HG03342 (cell line): Measurements from ENCODE around the gene THADA.

Experiments used
- ATAC-seq: cut with Tn5 transposase; IDR thresholded peaks from one replicate; pipeline ENCODE4 v1.9.1; 2021; ENCODE audit warnings: mild to moderate bottlenecking, moderate library complexity; ENCODE audit not compliant: unreplicated experiment

THADA gene

DNA sequence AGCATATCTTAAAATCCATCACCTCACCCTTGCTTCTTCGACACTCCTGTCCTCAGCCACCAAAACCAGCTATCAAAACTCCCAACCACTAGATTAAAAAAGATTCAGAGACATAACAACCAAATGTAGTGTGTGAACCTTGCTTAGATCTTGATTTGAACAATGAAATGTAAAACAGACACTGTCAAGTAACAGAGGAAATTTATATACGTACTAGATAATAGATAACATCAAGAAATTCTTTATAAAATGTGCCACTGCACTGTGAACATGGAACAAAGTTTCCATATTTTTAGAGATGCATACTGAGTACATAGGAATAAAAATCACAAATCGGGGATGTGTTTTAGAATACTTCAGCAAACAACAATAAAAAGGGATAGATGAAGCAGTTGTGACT is 86.0 kb downstream of the THADA start:
- ATAC-seq, result no peak

DNA sequence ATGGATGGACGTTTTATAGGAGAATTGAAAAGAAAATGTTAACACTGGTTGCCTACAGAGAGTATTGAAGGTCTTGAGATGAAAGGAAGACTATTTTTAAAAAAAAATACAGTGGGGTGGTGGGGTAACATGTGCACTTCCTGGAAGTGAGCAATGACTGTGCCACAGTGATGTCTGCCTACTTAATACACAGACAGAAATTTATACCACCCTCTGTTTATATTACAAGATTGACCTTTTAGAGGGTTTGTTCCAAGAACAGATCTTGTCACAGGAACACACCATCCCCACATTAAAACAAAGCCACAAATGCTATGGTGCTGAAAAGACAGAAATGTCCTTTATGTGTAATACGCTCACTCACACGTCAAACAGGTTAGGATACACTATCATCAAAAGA is 87.6 kb downstream of the THADA start:
- ATAC-seq, result no peak

DNA sequence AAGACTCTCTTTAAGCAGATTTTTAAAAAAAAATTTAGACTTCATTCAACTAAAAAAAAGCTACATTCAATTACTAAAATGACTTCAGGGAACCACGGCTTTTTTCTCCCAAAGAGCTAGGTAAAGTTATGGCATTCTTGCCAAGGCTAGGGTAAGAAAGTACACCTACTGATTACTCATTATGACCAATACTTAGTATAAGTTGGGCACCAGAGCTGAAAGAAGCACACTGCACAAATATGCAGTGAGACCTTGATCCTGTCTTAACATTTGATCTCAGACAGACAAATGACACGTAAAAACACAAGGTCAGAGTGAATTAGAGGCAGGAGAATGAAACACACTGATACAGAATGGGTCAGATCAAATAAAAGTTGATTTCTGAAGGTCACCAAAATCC is 88.7 kb downstream of the THADA start:
- no peak for ATAC-seq

DNA sequence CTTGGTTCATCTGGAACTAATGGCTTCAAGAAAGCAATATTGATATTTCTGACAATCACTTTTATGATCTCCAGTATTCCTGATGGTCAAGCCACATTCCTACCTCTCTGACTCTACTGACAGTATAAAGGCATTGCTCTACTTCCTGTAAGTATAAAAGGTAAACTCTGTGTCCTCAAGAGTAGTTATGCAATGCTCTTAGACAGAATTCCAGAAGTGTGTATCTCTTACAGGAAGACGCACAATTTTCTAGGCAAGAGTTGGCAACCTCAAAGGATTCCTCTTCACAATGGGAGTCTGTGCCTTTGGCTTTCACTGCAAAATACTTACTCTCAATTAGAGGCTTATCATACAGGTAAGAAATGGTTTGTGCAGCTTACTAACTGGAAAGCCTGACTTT is 100.1 kb downstream of the THADA start:
- ATAC-seq, result no peak

DNA sequence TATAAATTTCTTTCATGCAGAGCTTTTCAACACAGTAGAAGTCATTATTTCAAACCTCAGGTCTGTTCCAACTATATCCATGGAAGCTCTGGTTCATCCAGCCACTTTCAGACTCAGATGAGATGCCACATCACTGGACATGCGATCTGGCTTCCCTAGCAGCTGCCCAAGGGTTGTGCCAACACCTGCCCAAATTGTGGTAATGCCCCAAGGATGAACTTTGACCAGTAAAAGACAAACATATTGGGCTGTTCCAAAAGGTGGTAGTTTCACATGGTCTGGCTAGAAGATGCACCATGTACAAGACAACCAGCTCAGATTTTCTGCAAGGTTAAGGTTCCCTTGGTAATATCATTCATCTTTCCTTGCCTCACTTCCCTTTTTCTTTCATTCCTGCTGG is 101.9 kb downstream of the THADA start:
- no peak for ATAC-seq

DNA sequence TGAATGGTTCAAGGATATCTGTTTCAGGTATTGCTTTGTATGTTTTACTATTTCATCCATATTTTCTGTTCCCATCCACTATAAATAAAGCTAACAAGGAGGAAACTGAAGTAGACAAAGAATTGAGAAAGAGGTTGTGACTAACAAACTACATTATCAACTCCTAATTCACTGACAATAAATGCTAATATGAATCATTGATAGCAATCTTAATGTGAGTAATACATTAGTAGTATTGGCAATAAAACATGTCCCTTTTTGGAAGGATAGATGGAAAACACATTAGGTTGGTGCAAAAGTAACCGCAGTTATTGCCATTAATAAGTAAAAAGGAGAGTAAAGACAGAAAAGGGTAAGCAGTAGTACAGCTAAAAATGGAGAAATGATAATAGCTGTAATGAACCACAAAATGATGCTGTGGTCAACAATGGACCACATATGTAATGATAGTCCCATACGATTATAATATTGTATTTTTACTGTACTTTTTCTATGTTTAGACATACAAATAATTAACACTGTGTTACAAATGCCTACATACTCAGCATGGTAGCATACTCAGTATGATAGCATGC is 104.7 kb downstream of the THADA start:
- ATAC-seq, result no peak

DNA sequence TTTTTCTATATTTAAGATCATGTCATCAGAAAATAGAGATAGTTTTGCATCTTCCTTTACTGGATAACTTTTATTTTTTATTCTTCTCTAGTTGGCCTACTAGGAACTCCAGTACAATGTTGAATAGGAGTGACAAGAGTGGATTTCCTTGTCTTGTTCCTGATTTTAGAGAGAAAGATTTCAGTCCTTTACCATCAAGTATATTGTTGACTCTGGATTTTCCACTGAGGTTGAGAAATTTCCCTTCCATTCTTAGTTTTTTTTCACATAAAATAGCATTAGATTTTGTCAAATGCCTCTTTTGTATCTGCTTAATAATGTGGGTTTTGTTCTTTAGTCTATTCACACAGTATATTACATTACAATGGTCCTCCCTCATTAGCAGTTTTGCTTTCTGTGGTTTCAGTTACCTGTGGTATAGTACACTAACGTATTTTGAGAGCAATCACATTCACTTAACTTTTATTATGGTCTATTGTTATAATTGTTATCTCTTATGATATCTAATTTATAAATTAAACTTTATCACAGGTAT is 105.5 kb downstream of the THADA start:
- ATAC-seq, result no peak

DNA sequence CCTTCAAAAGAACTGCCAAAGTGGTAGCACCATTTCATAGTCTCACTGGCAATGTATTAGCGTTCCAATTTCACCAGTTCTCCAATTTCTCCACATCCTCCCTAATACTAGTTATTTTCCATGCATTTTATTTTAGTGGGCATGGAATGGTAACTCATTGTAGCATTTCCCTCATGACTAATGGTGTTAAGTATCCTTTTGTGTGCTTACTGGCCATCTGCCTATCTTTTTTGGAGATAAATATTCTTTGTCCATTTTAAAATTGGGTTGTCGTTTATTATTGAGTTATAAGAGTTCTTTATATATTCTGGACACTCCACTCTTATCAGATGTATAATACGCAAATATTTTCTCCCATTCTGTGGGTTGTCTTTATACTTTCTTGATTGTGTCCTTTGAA is 107.1 kb downstream of the THADA start:
- no peak for ATAC-seq

DNA sequence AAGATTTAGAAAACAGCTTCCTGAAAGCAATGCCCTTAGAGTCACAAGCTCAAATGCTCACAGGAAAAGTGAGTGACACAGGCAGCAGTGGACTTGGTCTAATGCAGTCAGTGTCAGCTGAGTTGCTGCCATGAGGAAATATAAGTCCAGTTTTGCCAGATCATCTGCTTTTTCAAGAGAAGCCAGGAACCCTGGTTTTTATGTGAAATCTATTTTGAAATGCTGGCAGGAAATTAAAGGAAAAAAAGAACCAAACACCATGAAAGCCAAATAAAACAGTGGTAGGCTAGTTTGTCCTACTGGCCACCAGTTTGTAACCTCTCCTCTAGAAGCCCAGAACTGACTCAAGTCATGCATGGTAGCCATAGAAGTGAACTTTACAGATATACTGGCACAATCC is 109.2 kb downstream of the THADA start:
- no peak for ATAC-seq

DNA sequence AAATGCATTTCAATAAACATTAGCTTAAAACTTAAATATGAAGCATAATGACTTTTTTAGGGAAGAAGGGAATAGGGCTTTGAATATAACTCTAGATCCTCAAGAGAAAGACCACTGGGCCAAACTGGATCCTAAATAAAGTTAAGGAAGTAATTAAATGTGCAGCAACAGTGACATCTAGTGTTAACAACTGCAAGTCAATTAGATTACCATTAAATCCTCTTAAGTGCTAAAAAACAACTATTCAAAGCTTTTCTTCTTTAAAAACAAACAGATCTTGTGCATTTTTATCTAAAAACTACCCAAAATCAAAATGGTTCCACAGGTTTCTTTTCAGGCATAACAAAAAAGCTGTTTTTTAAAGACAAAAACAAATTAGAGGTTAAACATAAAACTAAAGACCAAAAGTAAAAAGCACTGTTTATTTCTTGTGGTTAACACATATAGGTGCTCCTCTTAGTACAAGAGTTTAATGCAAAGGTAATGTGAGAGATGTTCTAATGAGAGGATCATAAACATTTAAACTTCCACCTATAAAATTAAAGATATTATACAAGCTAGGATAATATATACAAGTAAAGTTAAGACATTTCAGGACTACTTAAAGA is 111.4 kb downstream of the THADA start:
- no peak for ATAC-seq

DNA sequence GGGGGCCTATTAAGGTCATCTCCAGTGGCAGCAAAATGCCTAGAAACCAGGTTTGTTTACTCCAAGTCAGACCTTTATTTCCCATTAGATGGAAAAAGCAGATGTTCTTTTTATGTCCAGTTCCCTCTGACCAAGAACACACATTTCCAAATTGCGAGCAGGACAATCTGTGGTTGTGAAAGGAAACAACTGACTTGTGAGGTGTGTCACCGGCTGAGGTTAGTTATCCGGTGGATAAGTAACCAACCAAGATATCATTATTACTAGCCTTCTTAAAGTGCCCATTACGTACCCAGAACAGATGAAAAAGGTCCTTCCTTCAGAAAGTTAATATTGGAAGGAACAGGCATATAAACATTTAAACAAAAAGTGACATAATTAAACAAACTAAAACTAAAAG is 112.9 kb downstream of the THADA start:
- peak; percentile 61 for ATAC-seq

DNA sequence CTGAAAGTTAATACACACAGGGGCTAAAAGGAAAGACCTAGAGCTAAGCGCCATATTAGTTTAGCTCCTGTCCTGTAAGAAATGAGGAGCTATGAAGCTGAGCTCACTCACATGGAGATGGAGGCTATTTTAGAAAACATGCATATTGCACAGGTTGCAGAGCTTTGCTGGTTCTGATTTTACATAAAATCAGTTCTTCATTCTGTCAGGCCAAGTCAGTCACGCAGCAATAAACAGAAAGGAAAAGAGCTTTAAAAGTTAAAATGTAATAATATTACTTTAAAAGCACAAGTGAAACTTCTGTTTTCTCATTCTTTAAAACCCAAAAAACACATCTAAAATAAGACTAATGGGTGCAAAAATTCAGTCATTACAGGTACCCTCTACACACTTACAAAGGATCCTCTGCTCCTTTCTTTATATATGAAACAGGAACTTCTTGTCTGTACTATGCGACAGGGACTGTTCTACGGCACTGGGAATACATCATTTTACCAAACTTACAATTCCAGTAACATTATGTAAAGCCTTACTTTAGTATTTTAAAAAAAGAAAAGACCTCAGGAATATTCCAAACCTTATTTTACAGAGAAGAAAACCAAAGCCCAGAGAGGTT is 113.8 kb downstream of the THADA start:
- ATAC-seq, result no peak

DNA sequence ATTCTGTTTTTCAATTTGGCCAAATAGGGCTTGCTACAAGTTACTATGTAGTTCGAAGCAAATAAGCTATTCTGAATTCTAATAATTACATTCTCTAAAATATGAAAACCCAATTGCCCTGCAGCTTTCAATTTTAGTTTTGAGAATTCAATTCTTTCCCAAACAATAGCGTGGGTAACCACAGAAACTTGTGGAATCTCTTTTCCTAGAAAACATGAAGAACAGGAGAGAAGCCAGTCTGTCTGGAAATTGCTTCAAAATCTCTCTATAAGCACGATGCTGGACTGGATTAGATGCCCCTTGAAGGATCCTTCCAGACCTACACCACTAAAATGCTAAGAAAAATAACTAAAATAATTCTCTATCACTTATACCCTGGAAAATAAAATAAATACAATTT is 115.0 kb downstream of the THADA start:
- ATAC-seq, result no peak

DNA sequence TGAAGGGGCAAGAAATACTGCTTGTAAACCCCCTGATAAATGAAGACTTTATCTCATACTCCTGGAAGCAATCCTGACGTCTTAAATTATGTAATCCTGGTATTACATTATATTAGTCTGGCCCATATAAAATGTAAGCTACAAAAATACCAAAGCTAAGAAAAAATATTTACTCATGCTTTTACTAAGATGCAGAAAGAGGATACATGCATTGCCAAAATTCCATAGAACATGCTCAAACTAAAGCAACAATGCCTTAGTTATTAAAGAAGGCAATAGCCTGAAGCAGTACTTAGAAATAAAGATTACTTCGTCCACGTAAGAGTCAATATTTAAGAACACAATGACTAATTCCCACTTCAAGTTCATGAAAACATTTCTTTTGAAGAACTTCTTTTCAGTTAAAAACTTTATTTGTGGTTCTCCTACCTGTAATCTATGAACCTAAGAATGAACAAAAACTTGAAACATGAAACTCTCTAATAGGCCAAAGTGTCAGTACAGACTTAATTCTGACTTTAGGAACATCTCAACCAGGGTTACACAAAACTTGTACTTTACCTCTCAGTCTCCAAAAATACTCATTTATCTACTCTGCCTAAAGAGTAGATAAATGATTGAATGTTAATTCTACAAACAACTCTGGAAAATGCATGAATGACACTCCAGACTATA is 117.3 kb downstream of the THADA start:
- no peak for ATAC-seq

DNA sequence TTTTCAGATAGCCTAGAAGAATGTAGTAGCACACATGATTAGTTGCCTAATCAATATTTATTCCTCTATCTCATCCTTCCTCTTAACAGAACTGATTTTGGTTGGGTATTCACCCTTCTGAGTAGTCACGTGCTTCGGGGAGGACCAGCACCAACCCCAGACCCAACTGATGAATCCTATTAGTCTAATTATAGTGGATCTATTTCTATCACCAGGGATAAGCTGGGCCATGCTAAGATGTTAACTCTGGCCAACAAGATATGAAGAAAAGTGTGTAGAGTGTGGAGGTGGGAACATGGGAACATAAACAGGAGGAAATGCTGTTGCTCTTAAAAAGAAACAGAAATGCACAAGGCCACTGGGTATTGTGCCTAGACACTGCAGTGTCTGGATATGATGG is 119.9 kb downstream of the THADA start:
- ATAC-seq, result no peak

DNA sequence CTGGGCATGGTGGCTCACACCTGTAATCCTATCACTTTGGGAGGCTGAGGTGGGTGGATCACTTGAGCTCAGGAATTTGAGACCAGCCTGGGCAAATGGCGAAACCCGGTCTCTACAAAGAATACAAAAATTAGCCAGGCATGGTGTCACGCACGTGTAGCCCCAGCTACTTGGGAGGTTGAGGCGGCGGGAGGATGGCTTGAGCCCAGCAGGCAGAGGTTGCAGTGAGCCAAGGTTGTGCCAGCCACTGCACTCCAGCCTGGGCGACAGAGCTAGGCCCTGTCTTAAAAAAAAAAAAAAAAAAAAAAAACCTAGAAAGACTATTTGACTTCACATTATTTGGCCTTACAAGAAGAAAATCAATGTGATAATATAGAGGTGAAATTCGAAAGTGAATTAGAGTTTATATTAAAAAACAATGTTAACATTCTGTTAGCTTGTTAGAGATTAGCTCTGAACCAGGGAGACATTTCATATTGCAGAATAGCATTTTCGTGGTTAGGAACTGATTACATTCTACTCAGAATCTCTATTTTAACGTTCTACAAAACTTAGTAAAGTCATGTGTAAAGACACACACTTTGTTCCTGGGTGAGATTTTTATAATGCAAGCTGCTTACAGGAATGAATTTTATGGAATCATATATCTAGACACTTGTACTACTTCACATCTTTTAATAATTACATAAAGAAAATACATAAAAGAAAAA is 120.5 kb downstream of the THADA start:
- no peak for ATAC-seq

DNA sequence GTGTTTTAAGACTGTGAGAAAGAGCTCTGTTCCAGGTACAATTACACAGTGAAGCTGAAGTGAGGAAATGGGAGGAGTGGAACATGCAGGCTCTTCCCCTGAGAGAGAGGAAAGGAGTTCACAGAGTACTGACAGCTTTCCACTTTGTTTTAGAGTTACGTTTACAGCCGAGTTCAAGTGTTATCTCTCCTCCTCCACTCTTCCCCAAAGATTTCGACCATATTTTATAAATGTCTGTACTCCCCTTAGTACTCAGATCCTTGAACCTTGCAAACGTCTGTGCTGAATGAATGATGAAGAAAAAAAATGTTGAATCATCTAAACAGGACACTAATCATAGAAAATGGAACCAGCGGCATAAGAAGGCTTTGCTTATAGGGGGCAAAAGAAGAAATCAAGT is 121.6 kb downstream of the THADA start:
- ATAC-seq, result no peak

DNA sequence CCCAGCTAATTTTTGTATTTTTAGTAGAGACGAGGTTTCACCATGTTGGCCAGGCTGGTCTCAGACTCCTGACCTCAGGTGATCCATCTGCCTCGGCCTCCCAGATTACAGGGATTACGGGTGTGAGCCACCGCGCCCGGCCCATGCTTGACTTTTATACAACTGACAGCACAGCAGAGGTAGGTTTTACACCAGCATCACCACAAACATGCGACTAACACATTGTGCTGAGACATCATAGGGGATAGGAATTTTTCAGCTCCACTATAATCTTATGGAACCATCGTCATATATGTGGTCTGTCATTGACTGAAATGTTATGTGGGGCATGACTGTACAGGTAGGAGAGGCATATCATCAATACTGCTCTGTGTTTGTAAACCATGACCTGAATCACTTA is 122.1 kb downstream of the THADA start:
- no peak for ATAC-seq

DNA sequence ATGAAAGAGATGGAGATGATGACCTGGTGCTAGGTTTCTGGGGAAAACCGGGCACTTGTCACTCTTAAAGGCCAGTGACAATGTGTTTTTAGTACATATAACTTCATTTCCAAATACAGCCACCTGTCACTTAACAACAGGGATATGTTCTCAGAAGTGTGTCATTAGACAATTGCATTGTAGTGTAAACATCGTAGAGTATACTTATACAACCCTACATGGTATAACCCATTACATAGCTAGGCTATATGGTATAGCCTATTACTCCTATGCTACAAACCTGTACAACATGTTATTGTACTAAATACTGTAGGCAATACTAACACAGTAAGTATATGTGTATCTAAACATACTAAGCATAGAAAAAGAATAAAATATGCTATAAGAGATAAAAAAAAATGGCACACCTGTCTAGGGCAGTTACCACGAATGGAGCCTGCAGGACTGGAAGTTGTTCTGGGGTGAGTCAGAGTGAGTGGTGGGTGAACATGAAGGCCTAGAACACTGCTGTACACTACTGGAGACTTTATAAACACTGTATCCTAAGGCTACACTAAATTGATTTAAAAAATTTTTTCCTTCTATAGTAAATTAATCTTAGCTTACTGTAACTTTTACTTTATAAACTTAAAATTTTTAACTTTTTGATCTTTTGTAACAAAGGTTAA is 123.2 kb downstream of the THADA start:
- no peak for ATAC-seq

DNA sequence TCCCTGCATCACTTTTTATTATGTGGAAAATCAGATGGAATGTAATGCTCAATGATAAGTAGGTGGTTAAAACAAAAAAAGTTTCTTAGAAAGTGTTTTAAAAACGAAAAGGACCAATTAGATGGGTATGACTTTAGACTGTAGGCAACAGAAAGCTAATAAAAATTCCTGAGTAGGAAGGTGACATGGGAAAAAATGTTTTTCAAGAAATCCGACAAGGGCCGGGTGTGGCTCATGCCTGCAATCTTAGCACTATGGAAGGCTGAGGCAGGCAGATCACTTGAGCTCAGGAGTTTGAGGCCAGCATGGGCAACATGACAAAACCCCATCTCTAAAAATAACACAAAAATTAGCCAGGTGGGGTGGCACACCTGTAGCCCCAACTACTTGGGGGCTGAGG is 126.1 kb downstream of the THADA start:
- ATAC-seq, result no peak

DNA sequence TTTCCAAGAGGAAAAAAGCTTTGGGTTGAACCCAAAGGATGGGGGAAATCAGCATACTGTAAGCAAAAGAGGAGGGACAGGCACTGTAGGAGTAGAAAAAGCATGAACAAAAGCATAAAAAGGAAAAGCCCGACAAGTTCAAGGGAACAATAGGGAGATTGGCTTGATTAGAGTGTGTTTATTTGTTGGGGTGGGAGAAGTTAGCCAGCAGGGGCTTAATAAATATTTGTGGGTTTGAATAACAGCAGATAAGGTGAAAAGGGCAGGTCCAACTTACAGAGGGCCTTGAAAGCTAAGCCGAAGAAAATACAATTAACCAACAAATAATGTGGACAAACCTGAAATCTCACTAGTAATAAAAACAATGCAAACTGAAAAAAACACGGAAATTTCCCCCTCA is 126.7 kb downstream of the THADA start:
- no peak for ATAC-seq
